Uterus (tissue), 4 donors: ENCODE measurements around the gene SLC66A2. TPM values are rescaled to one million over a fixed set of nuclear protein-coding genes. Genes with fewer than 3 reads are reported as not detected.
"Not testable (repeated sequence)": the region's sequence is repeated elsewhere in the genome, so short reads cannot be mapped to it uniquely, and the experiment has no call there.

ENCODE experiments used
- DNase-seq, 2 donors: peaks; one replicate each; pipeline ENCODE4 v3.0.0-alpha.2; 2019 to 2020
- H3K27ac ChIP-seq, 2 donors: fragments of 200-600 bp; sonication (generic); 1 replicate in 1 of 2; 2 replicates in 1 of 2; pipeline ENCODE4 v1.5.1; 2016 to 2018
- H3K27me3 ChIP-seq, 2 donors: fragments of 200-600 bp; sonication (generic); one replicate each; pipeline ENCODE4 v1.5.1; 2018 to 2019; ENCODE audit warnings: control low read depth in 1 of 2
- H3K36me3 ChIP-seq, 2 donors: fragments of 200-600 bp; sonication (generic); one replicate each; pipeline ENCODE4 v1.5.1; 2019; ENCODE audit warnings: control low read depth in 1 of 2
- H3K4me1 ChIP-seq, 2 donors: fragments of 200-600 bp; sonication (generic); one replicate each; pipeline ENCODE4 v1.5.1; 2018 to 2019; ENCODE audit warnings: control low read depth in 1 of 2
- H3K4me3 ChIP-seq, 2 donors: fragments of 200-600 bp; sonication (generic); 1 replicate in 1 of 2; 2 replicates in 1 of 2; pipeline ENCODE4 v1.5.1; 2018 to 2019; ENCODE audit warnings: mild to moderate bottlenecking in 1 of 2
- H3K9me3 ChIP-seq, 2 donors: fragments of 200-600 bp; sonication (generic); one replicate each; pipeline ENCODE4 v1.5.1; 2019; ENCODE audit warnings: control low read depth in 1 of 2
- CTCF ChIP-seq, 4 experiments: fragments of 200-600 bp in 2 of 4; fragments of 450-650 bp in 2 of 4; sonication (generic) in 2 of 4; IDR thresholded peaks; one replicate each; pipeline ENCODE4 v1.5.1; 2016 to 2019; ENCODE audit warnings: antibody characterized with exemption in 4 of 4, mild to moderate bottlenecking in 2 of 4, moderate library complexity in 1 of 4
- POLR2A ChIP-seq, 2 donors: fragments of 450-650 bp; IDR thresholded peaks; one replicate each; pipeline ENCODE4 v1.6.1; 2016; ENCODE audit warnings: antibody characterized with exemption in 2 of 2, mild to moderate bottlenecking in 1 of 2, moderate library complexity in 1 of 2
- intact Hi-C: fragments of 100-400 bp; cut with DNase I; formaldehyde crosslinking; loops from one replicate; pipeline ENCODE4 v1.15.1; 2023; ENCODE audit warnings: low total_unique reads
- total RNA-seq, 4 donors: library from RNA; depleted of rRNA in 3 of 4; stranded (reverse); fragments of >200 nt in 3 of 4; gene quantifications; one replicate each; pipeline versions ENCODE4 v1.1.0 to v1.2.4, GENCODE V29; 2014 to 2023
- donor health status: DM: yes; HTN: yes; CAD: no.

Gene SLC66A2
- total RNA-seq: 10 to 100 TPM; 20.3 to 42.5 (median 32.5) TPM

- TF ChIP-seq POLR2A (IDR thresholded peaks at IDR 0.05): peak; percentile 51 to 82
- TF ChIP-seq CTCF (IDR thresholded peaks at IDR 0.05): no peak
- H3K27ac ChIP-seq: peak within 1 kb of the TSS; percentile 66 to 69
Measured at GRCh38 chr18:79951545-79952455, at the start of gene SLC66A2. Gene SLC66A2 (minus strand): TSS chr18:79951653. CDS start chr18:79950926, 727 bp downstream.

GRCh38 chr18:80000877-80001276 is 49.4 kb upstream of the SLC66A2 start:
- intact Hi-C loops: no loop called here
- Histone ChIP-seq H3K9me3 (peaks cover 0 to 4% of the 10 kb centered on the region in 2 donors), H3K36me3 (no peaks in the 10 kb centered on the region)

More at GRCh38 chr18:79951545-79952455, at the start of gene SLC66A2:
- H3K27me3 ChIP-seq: no peaks in the 10 kb centered on the region
- H3K4me1 ChIP-seq: peaks cover 0 to 10% of the 10 kb centered on the region in 2 donors
- DNase-seq: peak; percentile 89 to 95
- no peaks in the 10 kb centered on the region for H3K36me3 ChIP-seq
- H3K4me3 ChIP-seq: peak within 1 kb of the TSS; percentile 70 to 99
- intact Hi-C loops: no loop called here
- no peaks in the 10 kb centered on the region for H3K9me3 ChIP-seq

GRCh38 chr18:79999701-80000100 is 48.2 kb upstream of the SLC66A2 start:
- H3K27me3 ChIP-seq, H3K27ac ChIP-seq, H3K4me1 ChIP-seq, DNase-seq, intact Hi-C loops, H3K36me3 ChIP-seq, H3K9me3 ChIP-seq, H3K4me3 ChIP-seq: not testable (repeated sequence)

More at GRCh38 chr18:80000877-80001276, 49.4 kb upstream of the SLC66A2 start:
- Histone ChIP-seq H3K4me3 (no peak overlapping the region), H3K27me3 (no peaks in the 10 kb centered on the region), H3K27ac (no peak overlapping the region), H3K4me1 (no peaks in the 10 kb centered on the region)
- DNase-seq: no peak
- TF ChIP-seq POLR2A (IDR thresholded peaks at IDR 0.05) (no peak), CTCF (IDR thresholded peaks at IDR 0.05) (no peak)

- Histone ChIP-seq H3K9me3 (no peaks in the 10 kb centered on the region), H3K4me3 (no peak overlapping the region), H3K4me1 (no peaks in the 10 kb centered on the region), H3K27me3 (no peaks in the 10 kb centered on the region), H3K36me3 (no peaks in the 10 kb centered on the region), H3K27ac (no peak overlapping the region)
- DNase-seq: no peak
- TF ChIP-seq POLR2A (IDR thresholded peaks at IDR 0.05): no peak
- TF ChIP-seq CTCF (IDR thresholded peaks at IDR 0.05): no peak
- intact Hi-C loops: no loop called here
Measured at GRCh38 chr18:79991494-79991893, 40.0 kb upstream of the SLC66A2 start.

- Histone ChIP-seq H3K27me3 (no peaks in the 10 kb centered on the region), H3K36me3 (no peaks in the 10 kb centered on the region), H3K4me3 (peak overlapping the region; percentile 76 to 97), H3K9me3 (no peaks in the 10 kb centered on the region), H3K27ac (peak overlapping the region; percentile 84 to 94), H3K4me1 (no peaks in the 10 kb centered on the region)
- intact Hi-C loops: no loop called here
- no peak for DNase-seq
- no peak for TF ChIP-seq CTCF (IDR thresholded peaks at IDR 0.05)
- no peak for TF ChIP-seq POLR2A (IDR thresholded peaks at IDR 0.05)
Measured at GRCh38 chr18:79989195-79989497, 37.7 kb upstream of the SLC66A2 start.
